ENCODE measurements around the gene KLHL7.

DNA sequence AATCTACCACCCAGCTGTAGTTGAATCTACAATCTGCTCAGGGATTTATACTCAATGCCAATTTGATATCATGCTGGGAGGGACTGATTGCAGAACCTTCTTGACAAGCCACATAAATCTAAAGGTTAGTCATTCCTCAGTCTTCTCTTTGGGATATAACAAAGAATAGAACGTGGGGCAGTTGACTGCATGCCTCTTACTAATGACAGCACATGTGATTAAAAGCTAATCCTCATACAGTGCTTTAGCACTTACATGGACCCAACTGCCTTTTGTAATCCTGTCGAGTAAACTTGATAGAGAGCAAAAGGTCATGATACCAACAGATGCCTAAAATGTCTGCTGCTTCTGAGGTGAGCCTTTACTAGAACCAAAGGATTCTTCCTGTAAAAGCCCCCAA is 12.3 kb downstream of the KLHL7 start:
- TF ChIP-seq, protein P1, sequence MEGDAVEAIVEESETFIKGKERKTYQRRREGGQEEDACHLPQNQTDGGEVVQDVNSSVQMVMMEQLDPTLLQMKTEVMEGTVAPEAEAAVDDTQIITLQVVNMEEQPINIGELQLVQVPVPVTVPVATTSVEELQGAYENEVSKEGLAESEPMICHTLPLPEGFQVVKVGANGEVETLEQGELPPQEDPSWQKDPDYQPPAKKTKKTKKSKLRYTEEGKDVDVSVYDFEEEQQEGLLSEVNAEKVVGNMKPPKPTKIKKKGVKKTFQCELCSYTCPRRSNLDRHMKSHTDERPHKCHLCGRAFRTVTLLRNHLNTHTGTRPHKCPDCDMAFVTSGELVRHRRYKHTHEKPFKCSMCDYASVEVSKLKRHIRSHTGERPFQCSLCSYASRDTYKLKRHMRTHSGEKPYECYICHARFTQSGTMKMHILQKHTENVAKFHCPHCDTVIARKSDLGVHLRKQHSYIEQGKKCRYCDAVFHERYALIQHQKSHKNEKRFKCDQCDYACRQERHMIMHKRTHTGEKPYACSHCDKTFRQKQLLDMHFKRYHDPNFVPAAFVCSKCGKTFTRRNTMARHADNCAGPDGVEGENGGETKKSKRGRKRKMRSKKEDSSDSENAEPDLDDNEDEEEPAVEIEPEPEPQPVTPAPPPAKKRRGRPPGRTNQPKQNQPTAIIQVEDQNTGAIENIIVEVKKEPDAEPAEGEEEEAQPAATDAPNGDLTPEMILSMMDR (IDR thresholded peaks at IDR 0.05): no peak
- no peak for TF ChIP-seq POLR2AphosphoS5 (IDR thresholded peaks at IDR 0.05; ENCODE audit: low read depth, low read length)
